Aorta (tissue), 5 donors: ENCODE results near the gene RRH. TPM values are rescaled to one million over a fixed set of nuclear protein-coding genes. Genes with fewer than 3 reads are reported as not detected.
"Not testable (repeated sequence)": the region's sequence is repeated elsewhere in the genome, so short reads cannot be mapped to it uniquely, and the experiment has no call there.

Experiments
- ATAC-seq: fragments of 200-7000 bp; cut with Tn5 transposase; one replicate; pipeline ENCODE4 v1.9.1; 2022; ENCODE audit warnings: moderate library complexity; ENCODE audit not compliant: low FRiP score
- DNase-seq, 2 donors: peaks; one replicate each; pipeline ENCODE4 v3.0.0-alpha.2; 2020
- H3K27ac ChIP-seq, 2 donors: one replicate each; pipeline ENCODE4 v1.5.1; 2013; ENCODE audit warnings: low read length in 2 of 2, mild to moderate bottlenecking in 2 of 2, moderate library complexity in 2 of 2, control low read depth in 1 of 2, inconsistent platforms in 1 of 2, low read depth in 1 of 2
- H3K27me3 ChIP-seq, 2 donors: one replicate each; pipeline ENCODE4 v1.6.1; 2013; ENCODE audit warnings: control low read depth in 1 of 2, low read length in 1 of 2, mild to moderate bottlenecking in 1 of 2, moderate library complexity in 1 of 2; ENCODE audit not compliant: insufficient read depth in 2 of 2, control insufficient read depth in 1 of 2
- H3K36me3 ChIP-seq, 2 donors: one replicate each; pipeline ENCODE4 v1.6.1; 2013; ENCODE audit warnings: control low read depth in 1 of 2, low read length in 1 of 2, mild to moderate bottlenecking in 1 of 2; ENCODE audit not compliant: insufficient read depth in 2 of 2, control insufficient read depth in 1 of 2
- H3K4me1 ChIP-seq, 2 donors: one replicate each; pipeline ENCODE4 v1.6.1; 2013; ENCODE audit warnings: low read length in 2 of 2, control low read depth in 1 of 2, mild to moderate bottlenecking in 1 of 2, moderate library complexity in 1 of 2; ENCODE audit not compliant: insufficient read depth in 2 of 2, control insufficient read depth in 1 of 2
- H3K4me3 ChIP-seq, 2 donors: one replicate each; pipeline ENCODE4 v1.5.1; 2013; ENCODE audit warnings: low read length in 2 of 2, control low read depth in 1 of 2, mild to moderate bottlenecking in 1 of 2
- H3K9me3 ChIP-seq: one replicate; pipeline ENCODE4 v1.6.1; 2013; ENCODE audit warnings: mild to moderate bottlenecking, low read length; ENCODE audit not compliant: control insufficient read depth
- WGBS, 2 donors: extraction: QIAGEN DNeasy Blood & Tissue Kit; methylation state at CpG; one replicate each; pipeline ENCODE4 v1.1.7; 2013; 5-methylcytosine and 5-hydroxymethylcytosine counted together
- intact Hi-C, 2 donors: fragments of 100-400 bp; cut with DNase I; formaldehyde crosslinking; loops; one replicate each; pipeline versions ENCODE4 v1.14.2 to v1.15.0; 2022
- polyA plus RNA-seq, 2 donors: library from polyadenylated mRNA; stranded (reverse); fragments of 200-250 nt; gene quantifications; one replicate each; pipeline ENCODE4 v1.2.3, GENCODE V29; 2013
- total RNA-seq, 2 donors: library from RNA; stranded (reverse); fragmentation: NEBNext Ultra II Directional; extraction: Animal tissue kit (Norgen Biotek cat#: 25700); gene quantifications; one replicate each; pipeline ENCODE4 v1.2.1, GENCODE V29; 2021
- donor health status: healthy with polysubstance abuse.
- donor health status: Bipolar disorder and iron deficiency.
- donor health status: DM: no; HTN: no; CAD: no.
- donor health status: DM: no; HTN: no; CAD: no.
- donor health status: DM: yes; HTN: yes; CAD: no.

The RRH gene
- total and polyA plus RNA-seq, 4 donors = 0.27 to 0.71 TPM; not detected in 2

GRCh38 chr4:109875106-109875505, 47.3 kb downstream of the RRH start:
- DNase-seq = no peak
- Histone ChIP-seq H3K36me3 (no peaks in the 10 kb centered on the region), H3K4me3 (no peak overlapping the region), H3K4me1 (no peaks in the 10 kb centered on the region), H3K9me3 (peaks cover 2% of the 10 kb centered on the region), H3K27me3 (no peaks in the 10 kb centered on the region), H3K27ac (no peak overlapping the region)
- WGBS, 2 donors = 92 to 98% methylated on average over 1 of the region's 1 CpG
- ATAC-seq = no peak
- intact Hi-C loops = no loop called here

- 70 to 87% methylated on average over 2 of the region's 2 CpGs for WGBS, 2 donors
Observed at GRCh38 chr4:109875553-109875952, 47.8 kb downstream of the RRH start.

GRCh38 chr4:109876634-109877265, 49.0 kb downstream of the RRH start:
- intact Hi-C loops = no loop called here
- 89 to 93% methylated on average over 2 of the region's 2 CpGs for WGBS, 2 donors

More at GRCh38 chr4:109875553-109875952, 47.8 kb downstream of the RRH start:
- H3K36me3 ChIP-seq, H3K4me1 ChIP-seq, DNase-seq, H3K9me3 ChIP-seq, H3K27me3 ChIP-seq, intact Hi-C loops, H3K27ac ChIP-seq, ATAC-seq, H3K4me3 ChIP-seq: not testable (repeated sequence)

GRCh38 chr4:109877400-109877799, 49.6 kb downstream of the RRH start:
- peaks cover 2% of the 10 kb centered on the region for H3K9me3 ChIP-seq
- H3K4me1 ChIP-seq = no peaks in the 10 kb centered on the region
- H3K27ac ChIP-seq = no peak overlapping the region
- DNase-seq = no peak
- intact Hi-C loops = no loop called here
- H3K36me3 ChIP-seq = no peaks in the 10 kb centered on the region
- no peak for ATAC-seq
- H3K4me3 ChIP-seq = no peak overlapping the region
- WGBS, 2 donors = 70 to 82% methylated on average over 3 of the region's 3 CpGs
- H3K27me3 ChIP-seq = no peaks in the 10 kb centered on the region

More at GRCh38 chr4:109876634-109877265, 49.0 kb downstream of the RRH start:
- Histone ChIP-seq H3K4me1 (no peaks in the 10 kb centered on the region), H3K4me3 (no peak overlapping the region), H3K9me3 (peaks cover 2% of the 10 kb centered on the region), H3K27ac (no peak overlapping the region), H3K36me3 (no peaks in the 10 kb centered on the region), H3K27me3 (no peaks in the 10 kb centered on the region)
- ATAC-seq = no peak
- DNase-seq = no peak

- no peak overlapping the region for H3K4me3 ChIP-seq
- intact Hi-C loops = no loop called here
Observed at GRCh38 chr4:109878355-109878754, 50.6 kb downstream of the RRH start.

GRCh38 chr4:109879081-109879480, 51.3 kb downstream of the RRH start:
- H3K27me3 ChIP-seq = no peaks in the 10 kb centered on the region
- no peak overlapping the region for H3K27ac ChIP-seq
- intact Hi-C loops = no loop called here
- ATAC-seq (no peak), DNase-seq (no peak)
- peaks cover 2% of the 10 kb centered on the region for H3K9me3 ChIP-seq
- H3K4me3 ChIP-seq = no peak overlapping the region
- H3K36me3 ChIP-seq = no peaks in the 10 kb centered on the region
- WGBS, 2 donors = 79 to 81% methylated on average over 12 of the region's 12 CpGs
- H3K4me1 ChIP-seq = no peaks in the 10 kb centered on the region

More at GRCh38 chr4:109878355-109878754, 50.6 kb downstream of the RRH start:
- no peaks in the 10 kb centered on the region for H3K27me3 ChIP-seq
- H3K9me3 ChIP-seq = peaks cover 2% of the 10 kb centered on the region
- no peak overlapping the region for H3K27ac ChIP-seq
- no peaks in the 10 kb centered on the region for H3K36me3 ChIP-seq
- H3K4me1 ChIP-seq = no peaks in the 10 kb centered on the region
- DNase-seq = no peak
- no peak for ATAC-seq
- 52 to 72% methylated on average over 2 of the region's 2 CpGs for WGBS, 2 donors

- Histone ChIP-seq H3K9me3 (peaks cover 1% of the 10 kb centered on the region), H3K4me3 (no peak overlapping the region), H3K36me3 (no peaks in the 10 kb centered on the region), H3K4me1 (no peaks in the 10 kb centered on the region), H3K27me3 (no peaks in the 10 kb centered on the region), H3K27ac (no peak overlapping the region)
- WGBS, 2 donors = 84 to 85% methylated on average over 7 of the region's 7 CpGs
- no peak for ATAC-seq
- intact Hi-C loops = no loop called here
- no peak for DNase-seq
Observed at GRCh38 chr4:109879636-109880314, 52.0 kb downstream of the RRH start.

- Histone ChIP-seq H3K4me1 (no peaks in the 10 kb centered on the region), H3K36me3 (no peaks in the 10 kb centered on the region), H3K27ac (no peak overlapping the region), H3K4me3 (no peak overlapping the region), H3K27me3 (no peaks in the 10 kb centered on the region), H3K9me3 (no peaks in the 10 kb centered on the region)
- DNase-seq = no peak
- intact Hi-C loops = no loop called here
- no peak for ATAC-seq
Observed at GRCh38 chr4:109886303-109886702, 58.5 kb downstream of the RRH start.

GRCh38 chr4:109887071-109887470, 59.3 kb downstream of the RRH start:
- intact Hi-C loops = no loop called here
- WGBS, 2 donors = 37 to 41% methylated on average over 6 of the region's 6 CpGs
- no peak for ATAC-seq

More at GRCh38 chr4:109887071-109887470, 59.3 kb downstream of the RRH start:
- H3K9me3 ChIP-seq = no peaks in the 10 kb centered on the region
- no peak for DNase-seq
- H3K27ac ChIP-seq = no peak overlapping the region
- no peaks in the 10 kb centered on the region for H3K4me1 ChIP-seq
- no peaks in the 10 kb centered on the region for H3K36me3 ChIP-seq
- no peak overlapping the region for H3K4me3 ChIP-seq
- H3K27me3 ChIP-seq = no peaks in the 10 kb centered on the region
